A204.1 (cell line): ENCODE measurements around the gene MRPL48.

Experiments
- FAIRE-seq: peaks from 2 replicates; lab custom pipeline; 2012; peaks lifted over from hg19 to GRCh38; lab: Jason Lieb, UNC

Gene MRPL48

GRCh38 chr11:73893041-73893440, 105.4 kb downstream of the MRPL48 start:
- FAIRE-seq, result no peak

GRCh38 chr11:73894725-73895335, 107.2 kb downstream of the MRPL48 start:
- FAIRE-seq, result no peak

GRCh38 chr11:73902303-73902702, 114.6 kb downstream of the MRPL48 start:
- no peak for FAIRE-seq

GRCh38 chr11:73907191-73907590, 119.5 kb downstream of the MRPL48 start:
- no peak for FAIRE-seq

GRCh38 chr11:73912026-73912425, 124.4 kb downstream of the MRPL48 start:
- no peak for FAIRE-seq

GRCh38 chr11:73913472-73913871, 125.8 kb downstream of the MRPL48 start:
- no peak for FAIRE-seq

GRCh38 chr11:73914284-73914683, 126.6 kb downstream of the MRPL48 start:
- FAIRE-seq, result no peak
